GM19452 (cell line): Measurements from ENCODE around the gene MCEMP1.

Experiments
- ATAC-seq: cut with Tn5 transposase; IDR thresholded peaks from one replicate; pipeline ENCODE4 v1.9.1; 2021; ENCODE audit not compliant: unreplicated experiment

The MCEMP1 gene, protein sequence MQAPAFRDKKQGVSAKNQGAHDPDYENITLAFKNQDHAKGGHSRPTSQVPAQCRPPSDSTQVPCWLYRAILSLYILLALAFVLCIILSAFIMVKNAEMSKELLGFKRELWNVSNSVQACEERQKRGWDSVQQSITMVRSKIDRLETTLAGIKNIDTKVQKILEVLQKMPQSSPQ

DNA sequence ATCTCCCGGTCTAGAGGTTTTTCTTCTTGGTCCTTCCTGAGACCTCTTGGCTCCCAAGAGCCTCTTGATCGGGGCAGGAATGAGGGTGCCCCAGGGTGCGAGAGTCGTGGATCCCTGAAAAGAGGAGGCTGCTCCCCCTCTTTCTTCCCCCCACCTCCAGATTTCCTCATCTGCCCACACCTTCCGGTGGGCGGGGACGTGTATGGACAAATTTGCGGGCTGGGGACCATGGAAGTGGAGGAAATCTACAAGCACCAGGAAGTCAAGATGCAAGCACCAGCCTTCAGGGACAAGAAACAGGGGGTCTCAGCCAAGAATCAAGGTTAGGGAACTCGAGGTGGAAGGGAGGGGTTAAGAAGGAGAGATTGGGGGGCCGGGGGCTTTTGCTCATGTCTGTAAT, at the start of gene MCEMP1:
Gene MCEMP1, plus strand, starts transcription at position 237 of the 400 bp plus-strand sequence. Its CDS starts 31 bp downstream, at position 268.
- no peak for ATAC-seq

DNA sequence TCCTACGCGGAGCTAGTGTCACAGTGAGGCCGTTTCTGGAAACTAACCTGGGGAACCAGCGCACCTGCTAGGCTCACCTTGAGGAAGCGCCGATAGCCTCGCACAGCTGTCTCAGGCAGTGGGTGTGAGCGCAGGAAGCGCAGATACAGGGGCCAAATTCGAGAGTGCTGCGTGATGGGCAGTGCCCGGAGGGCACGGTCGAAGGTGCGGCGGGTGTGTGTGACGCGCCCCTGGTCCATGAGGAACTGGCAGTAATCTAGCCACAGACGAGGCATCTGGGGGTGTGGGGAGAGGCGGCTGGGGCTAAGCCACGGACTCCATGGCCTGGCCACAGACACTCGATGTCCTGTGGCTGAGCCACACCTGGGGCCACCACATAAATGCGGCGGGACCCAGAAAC, 49.7 kb upstream of the MCEMP1 start:
- no peak for ATAC-seq

GRCh38 chr19:7628589-7629311, 48.1 kb upstream of the MCEMP1 start:
- no peak for ATAC-seq

- peak; percentile 84 for ATAC-seq
Observed at GRCh38 chr19:7629347-7630054, 47.4 kb upstream of the MCEMP1 start, which contains the start of the genes PET100 and XAB2. Gene PET100 (plus strand): TSS chr19:7629793. CDS start chr19:7629834, 41 bp downstream. Gene XAB2 (minus strand): TSS chr19:7629545. CDS start chr19:7629527, 18 bp downstream.

GRCh38 chr19:7631577-7631976, 45.3 kb upstream of the MCEMP1 start:
- no peak for ATAC-seq

DNA sequence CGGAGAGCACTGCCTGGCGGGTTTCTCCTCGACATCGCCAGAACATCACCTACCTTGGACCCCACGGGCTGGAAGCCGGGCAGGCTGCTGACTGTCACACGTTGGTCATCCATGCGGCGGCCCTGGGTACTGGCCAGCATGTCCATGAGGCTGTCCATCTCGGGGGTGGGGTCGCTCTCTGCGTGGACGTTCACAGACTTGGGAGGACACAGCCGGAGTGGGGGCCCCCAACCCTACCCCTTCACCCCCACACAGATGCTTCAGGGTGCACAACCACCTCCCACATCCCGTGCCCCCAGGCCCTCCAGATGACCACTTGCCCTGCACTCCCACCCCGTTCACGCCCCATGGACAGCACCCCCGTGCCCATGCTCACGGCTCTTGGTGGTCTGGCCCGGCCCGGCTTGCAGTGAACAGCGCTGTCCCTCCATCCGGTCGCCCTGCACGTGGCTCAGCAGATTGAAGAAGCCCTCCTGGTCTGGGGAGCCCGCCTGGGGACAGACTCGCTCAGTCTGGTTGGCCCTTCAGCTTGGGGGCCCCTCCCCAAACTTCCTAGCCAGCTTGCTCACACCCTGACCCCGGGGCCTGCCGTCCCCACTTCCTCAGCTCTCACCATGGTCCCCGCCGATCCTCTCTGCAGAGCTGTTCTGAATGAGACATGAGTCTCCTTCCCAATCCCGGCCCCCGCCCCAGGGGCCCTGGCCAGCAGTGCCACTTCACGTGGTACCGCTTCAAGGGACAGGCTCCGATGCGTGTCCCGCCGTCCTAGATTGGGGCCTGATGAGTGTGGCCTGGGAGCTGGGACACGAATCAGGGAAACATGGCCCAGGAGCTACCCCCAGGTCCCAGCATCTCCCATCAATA, 44.3 kb upstream of the MCEMP1 start:
- no peak for ATAC-seq

DNA sequence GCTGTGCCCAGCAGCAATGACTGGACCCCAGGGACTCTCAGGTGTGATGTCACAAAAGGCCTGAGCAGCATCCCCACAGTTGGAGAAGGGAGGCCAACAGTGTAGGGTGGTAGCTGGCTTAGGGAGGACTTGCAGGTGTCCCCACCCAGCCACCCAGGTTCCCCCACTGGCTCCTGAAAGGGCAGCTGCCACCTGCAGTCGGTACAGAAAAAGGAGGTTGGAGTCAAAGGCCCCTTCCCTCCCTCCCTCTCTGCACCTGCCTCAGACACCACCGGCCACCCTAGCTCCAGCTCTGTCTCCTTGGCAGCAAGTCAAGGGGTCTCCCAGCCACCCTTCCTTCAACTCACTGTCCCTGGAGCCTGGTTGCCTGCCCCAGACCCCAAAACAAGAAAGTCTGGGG, 43.2 kb upstream of the MCEMP1 start, which contains the start of gene PCP2:
Gene PCP2, minus strand, starts transcription at position 22 of the 400 bp plus-strand sequence. CDS start 262 bp downstream, outside the sequence.
- ATAC-seq = no peak

DNA sequence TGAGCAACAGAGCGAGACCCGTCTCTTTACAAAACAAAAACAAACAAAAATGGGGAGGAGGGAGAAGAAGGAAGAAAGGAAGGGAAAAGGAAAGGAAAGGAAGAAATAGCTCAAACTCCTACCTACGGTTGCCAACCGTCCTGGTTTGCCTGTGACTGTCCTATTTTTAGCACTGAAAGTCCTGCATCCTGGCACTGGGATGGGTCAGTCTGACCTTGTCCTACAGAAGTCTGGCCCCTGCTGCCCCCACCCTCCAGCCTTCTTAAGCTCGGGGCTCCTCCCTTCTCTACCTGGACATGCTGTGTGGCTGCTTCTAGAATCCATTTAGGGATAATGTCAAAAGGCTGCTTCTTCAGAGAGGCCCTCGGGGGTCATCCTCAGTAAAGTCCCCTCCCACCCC, 41.2 kb upstream of the MCEMP1 start:
- no peak for ATAC-seq

DNA sequence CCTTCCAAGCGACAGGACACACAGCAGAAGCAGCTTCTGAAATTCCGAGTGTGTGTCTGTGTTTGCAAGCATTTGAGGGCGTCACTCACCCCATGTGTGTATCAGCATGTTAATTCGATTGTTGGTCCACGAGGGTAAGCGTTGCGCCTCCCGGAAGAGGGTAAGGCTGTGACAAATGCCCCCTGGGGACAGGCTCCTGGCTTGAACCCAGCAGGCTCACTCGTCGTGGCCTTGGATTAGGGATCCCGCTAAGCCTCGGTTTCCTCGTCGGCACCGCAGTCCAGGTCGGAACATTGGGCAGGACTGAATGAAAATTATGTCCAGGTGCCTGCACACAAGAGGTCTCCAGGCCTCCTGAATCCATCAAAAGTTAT, 40.6 kb upstream of the MCEMP1 start:
- ATAC-seq = no peak

DNA sequence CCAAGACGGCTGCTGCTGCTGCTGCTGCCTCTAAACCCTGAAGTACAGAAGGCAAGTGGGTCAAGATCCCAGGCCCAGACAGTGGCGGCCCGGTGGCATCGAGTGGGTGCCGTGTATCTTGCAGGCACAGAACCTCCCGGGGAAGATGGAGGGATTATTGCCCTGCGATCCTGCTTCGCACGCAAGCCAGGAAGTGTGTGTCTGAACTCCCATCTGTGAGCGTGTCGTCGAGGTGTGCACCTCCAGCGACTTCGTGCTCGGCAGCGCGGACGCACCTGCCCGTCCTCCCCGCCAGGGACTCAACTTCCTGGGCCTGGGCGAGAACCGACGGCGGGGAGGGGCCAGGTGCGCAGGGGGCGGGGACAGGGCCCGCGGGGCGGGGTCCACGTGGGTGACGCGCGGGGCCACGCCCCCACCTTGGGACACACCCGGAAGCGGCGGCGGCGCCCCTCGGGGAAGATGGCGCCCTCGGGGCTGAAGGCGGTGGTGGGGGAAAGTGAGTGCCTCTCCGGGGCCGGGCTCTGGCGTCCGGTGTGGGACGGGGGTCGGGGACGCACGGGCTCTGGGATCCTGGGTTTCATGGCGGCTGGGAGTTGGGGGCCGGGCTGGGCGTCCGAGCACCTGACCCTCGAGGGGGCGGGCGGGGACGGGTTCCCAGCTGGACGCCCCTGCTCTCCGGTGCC, 40.1 kb upstream of the MCEMP1 start, which contains the start of gene STXBP2:
Gene STXBP2, plus strand, starts transcription at position 420 of the 683 bp plus-strand sequence. Its CDS starts 40 bp downstream, at position 460.
- no peak for ATAC-seq

DNA sequence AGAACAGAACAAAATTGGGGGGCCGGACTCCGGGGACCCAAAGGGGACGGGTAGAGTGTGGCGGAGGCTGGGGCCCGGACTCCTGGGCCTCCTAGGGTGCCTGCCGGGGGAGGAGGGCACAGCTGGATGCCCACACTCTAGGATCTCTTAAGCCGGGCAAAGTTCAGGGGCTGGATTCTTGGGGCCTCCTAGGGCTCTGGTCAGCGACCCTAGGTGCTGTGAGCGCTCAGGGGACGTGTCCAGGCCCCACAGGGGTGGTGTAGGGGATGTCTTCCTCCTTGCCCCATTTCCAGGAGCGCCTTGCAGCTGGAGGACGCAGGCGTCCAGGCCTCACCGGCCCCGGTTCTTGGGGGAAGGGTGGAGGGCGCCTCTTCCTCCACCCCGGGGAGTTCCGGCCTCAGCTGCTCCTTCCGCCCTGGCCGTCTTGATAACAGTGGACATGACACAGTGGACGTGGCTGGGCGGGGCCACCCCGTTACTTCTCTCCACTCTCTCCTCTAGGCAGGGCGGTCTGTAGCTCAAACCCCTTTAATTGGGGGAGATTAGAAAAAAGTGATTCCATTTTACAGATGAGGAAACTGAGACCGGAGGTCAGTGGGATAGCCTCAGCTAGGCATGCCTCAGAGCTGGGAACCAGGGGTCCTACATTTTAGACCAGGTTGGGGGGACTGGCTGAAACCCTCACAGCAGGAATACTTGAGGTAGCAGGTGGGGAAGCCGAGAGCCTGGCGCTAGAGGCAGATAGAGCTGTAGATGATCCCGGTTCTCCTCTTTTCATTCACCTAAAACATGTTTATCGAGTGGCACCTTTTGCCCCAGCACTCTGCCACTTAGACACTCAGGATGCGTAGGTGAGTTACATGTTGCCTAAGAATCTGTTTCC, 39.3 kb upstream of the MCEMP1 start:
- no peak for ATAC-seq

DNA sequence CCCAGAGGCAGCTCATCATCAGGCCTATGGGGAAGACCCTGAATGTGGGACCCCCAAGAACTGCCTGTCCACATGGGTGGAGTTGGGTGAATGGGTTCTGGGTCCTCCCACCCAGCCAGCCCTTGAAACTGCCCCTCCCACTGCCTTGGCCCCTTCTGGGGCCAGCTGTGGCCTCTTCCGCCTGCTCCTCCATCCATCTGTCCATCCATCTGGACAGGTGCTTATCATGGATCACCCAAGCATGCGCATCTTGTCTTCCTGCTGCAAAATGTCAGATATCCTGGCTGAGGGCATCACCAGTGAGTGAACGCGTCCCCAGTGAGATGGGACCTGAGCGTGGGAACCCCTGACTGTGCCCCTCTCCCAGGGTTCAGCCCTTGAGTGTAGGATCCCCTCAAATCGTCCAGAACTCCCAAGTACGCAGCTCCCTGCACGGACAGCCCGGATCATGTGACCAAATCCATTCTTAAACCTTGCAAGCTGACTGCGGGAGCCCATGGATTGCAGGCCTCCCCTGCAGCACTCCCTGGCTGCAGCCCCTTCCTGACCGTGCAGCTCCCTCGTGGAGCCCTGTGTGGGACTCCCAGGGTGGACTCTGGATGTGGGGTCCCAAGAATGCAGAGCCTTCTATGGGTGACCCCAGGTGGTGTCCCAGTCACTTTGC, 38.0 kb upstream of the MCEMP1 start:
- ATAC-seq = no peak

- ATAC-seq = no peak
Observed at GRCh38 chr19:7639863-7640348, 37.0 kb upstream of the MCEMP1 start.

DNA sequence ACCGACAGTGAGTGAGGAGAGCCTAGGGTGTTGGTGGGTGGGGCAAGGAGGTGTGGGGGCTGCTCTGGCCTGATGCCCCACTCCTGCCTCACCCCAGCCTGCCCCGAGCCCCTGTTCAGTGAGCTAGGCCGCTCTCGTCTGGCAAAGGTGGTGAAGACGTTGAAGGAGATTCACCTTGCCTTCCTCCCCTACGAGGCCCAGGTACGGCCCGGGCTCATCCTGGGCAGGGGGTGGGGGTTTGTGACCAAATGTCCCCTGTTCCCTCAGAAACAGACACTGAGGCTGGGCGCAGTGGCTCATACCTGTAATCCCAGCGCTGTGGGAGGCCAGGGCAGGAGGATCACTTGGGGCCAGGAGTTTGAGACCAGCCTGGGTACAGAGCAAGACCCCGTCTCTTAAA, 36.1 kb upstream of the MCEMP1 start:
- ATAC-seq = no peak

- no peak for ATAC-seq
Observed at GRCh38 chr19:7641290-7642276, 35.3 kb upstream of the MCEMP1 start.

- no peak for ATAC-seq
Observed at GRCh38 chr19:7642295-7643030, 34.4 kb upstream of the MCEMP1 start.

DNA sequence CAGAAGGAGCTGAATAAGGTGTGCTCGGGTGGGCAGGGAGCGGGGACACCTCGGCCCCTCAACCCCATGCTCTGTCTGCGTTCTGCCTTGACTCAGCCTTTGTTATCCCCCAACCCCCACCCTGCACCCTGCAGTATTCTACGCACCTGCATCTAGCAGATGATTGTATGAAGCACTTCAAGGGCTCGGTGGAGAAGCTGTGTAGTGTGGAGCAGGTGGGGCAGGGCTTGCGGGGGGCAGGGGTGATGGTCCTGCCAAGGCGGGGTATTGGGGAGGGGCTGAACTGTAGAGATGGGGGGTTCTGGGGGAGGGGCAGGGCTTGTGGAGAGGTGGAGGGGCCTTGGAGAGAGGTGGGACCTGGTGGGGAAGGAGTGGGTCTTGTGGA, 33.9 kb upstream of the MCEMP1 start:
- ATAC-seq = no peak
